Esophagus squamous epithelium (tissue), 4 donors: ENCODE data around the gene SAXO1.

Experiments
- POLR2A ChIP-seq, 4 donors: fragments of 450-650 bp; IDR thresholded peaks; one replicate each; pipeline ENCODE4 v1.6.1; 2017; ENCODE audit warnings: antibody characterized with exemption in 4 of 4, mild to moderate bottlenecking in 4 of 4, moderate library complexity in 3 of 4
- TF ChIP-seq, protein P1 (sequence below), 6 experiments: fragments of 450-650 bp in 4 of 6; fragments of 200-600 bp in 2 of 6; sonication (generic) in 2 of 6; IDR thresholded peaks; one replicate each; pipeline ENCODE4 v1.5.1; 2016 to 2019; ENCODE audit warnings: antibody characterized with exemption in 6 of 6, mild to moderate bottlenecking in 4 of 6, moderate library complexity in 4 of 6

DNA sequence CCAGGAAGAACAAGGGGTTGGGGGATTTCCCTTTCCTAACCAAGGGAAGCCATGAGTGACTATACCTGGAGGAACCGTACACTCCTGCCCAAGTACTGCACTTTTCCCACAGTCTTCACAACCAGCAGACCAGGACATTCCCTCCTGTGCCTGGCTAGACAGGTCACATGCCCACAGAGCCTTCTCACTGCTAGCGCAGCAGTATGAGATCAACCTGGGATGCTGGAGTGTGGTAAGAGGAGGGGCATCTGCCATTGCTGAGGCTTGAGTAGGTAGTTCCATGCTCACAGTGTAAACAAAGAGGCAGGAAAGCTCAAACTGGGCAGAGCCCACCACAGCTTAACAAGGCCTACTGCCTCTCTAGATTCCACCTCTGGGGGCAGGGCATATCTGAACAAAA lies 35.9 kb downstream of the SAXO1 start:
- TF ChIP-seq, protein P1, sequence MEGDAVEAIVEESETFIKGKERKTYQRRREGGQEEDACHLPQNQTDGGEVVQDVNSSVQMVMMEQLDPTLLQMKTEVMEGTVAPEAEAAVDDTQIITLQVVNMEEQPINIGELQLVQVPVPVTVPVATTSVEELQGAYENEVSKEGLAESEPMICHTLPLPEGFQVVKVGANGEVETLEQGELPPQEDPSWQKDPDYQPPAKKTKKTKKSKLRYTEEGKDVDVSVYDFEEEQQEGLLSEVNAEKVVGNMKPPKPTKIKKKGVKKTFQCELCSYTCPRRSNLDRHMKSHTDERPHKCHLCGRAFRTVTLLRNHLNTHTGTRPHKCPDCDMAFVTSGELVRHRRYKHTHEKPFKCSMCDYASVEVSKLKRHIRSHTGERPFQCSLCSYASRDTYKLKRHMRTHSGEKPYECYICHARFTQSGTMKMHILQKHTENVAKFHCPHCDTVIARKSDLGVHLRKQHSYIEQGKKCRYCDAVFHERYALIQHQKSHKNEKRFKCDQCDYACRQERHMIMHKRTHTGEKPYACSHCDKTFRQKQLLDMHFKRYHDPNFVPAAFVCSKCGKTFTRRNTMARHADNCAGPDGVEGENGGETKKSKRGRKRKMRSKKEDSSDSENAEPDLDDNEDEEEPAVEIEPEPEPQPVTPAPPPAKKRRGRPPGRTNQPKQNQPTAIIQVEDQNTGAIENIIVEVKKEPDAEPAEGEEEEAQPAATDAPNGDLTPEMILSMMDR (IDR thresholded peaks at IDR 0.05), result no peak
- TF ChIP-seq POLR2A (IDR thresholded peaks at IDR 0.05), result no peak
